Measurements from ENCODE around the gene TP63.
"Not testable (repeated sequence)": the region's sequence is repeated elsewhere in the genome, so short reads cannot be mapped to it uniquely, and the experiment has no call there.

Gene TP63

GRCh38 chr3:189590223-189590622 is 41.0 kb upstream of the TP63 start:
- no peak for DNase-seq (ENCODE audit: low read depth in 1 of 2, low spot score in 1 of 2)
- Histone ChIP-seq H3K27me3 (ENCODE audit: insufficient read depth, poor library complexity, severe bottlenecking) (no peaks in the 10 kb centered on the region), H3K4me3 (replicated peaks; ENCODE audit: insufficient read depth, low read length) (no peak overlapping the region), H3K27ac (replicated peaks) (no peak overlapping the region)
- TF ChIP-seq GABPA (IDR thresholded peaks at IDR 0.05; ENCODE audit: low read depth) (no peak), POLR2AphosphoS5 (IDR thresholded peaks at IDR 0.05; ENCODE audit: low read depth) (no peak), SPI1 (IDR thresholded peaks at IDR 0.05; ENCODE audit: borderline replicate concordance, low read depth) (no peak), REST (IDR thresholded peaks at IDR 0.05; ENCODE audit: insufficient replicate concordance, low read depth) (no peak), CTCF (IDR thresholded peaks at IDR 0.05; ENCODE audit: insufficient read depth, low read length) (no peak)

- no peak for DNase-seq (ENCODE audit: low read depth in 1 of 2, low spot score in 1 of 2)
- Histone ChIP-seq H3K4me3 (replicated peaks; ENCODE audit: insufficient read depth, low read length) (no peak overlapping the region), H3K27me3 (ENCODE audit: insufficient read depth, poor library complexity, severe bottlenecking) (no peaks in the 10 kb centered on the region), H3K27ac (replicated peaks) (no peak overlapping the region)
- TF ChIP-seq GABPA (IDR thresholded peaks at IDR 0.05; ENCODE audit: low read depth) (no peak), POLR2AphosphoS5 (IDR thresholded peaks at IDR 0.05; ENCODE audit: low read depth) (no peak), CTCF (IDR thresholded peaks at IDR 0.05; ENCODE audit: insufficient read depth, low read length) (no peak), REST (IDR thresholded peaks at IDR 0.05; ENCODE audit: insufficient replicate concordance, low read depth) (no peak), SPI1 (IDR thresholded peaks at IDR 0.05; ENCODE audit: borderline replicate concordance, low read depth) (no peak)
Measured at GRCh38 chr3:189593581-189593980, 37.6 kb upstream of the TP63 start.

- DNase-seq (ENCODE audit: low read depth in 1 of 2, low spot score in 1 of 2), result not testable (repeated sequence)
Measured at GRCh38 chr3:189596078-189596979, 34.9 kb upstream of the TP63 start.

GRCh38 chr3:189597918-189598317 is 33.3 kb upstream of the TP63 start:
- no peak overlapping the region for H3K27ac ChIP-seq (replicated peaks)
- no peak for TF ChIP-seq GABPA (IDR thresholded peaks at IDR 0.05; ENCODE audit: low read depth)
- no peak overlapping the region for H3K4me3 ChIP-seq (replicated peaks; ENCODE audit: insufficient read depth, low read length)
- H3K27me3 ChIP-seq (ENCODE audit: insufficient read depth, poor library complexity, severe bottlenecking), result no peaks in the 10 kb centered on the region
- no peak for DNase-seq (ENCODE audit: low read depth in 1 of 2, low spot score in 1 of 2)

More at GRCh38 chr3:189596078-189596979, 34.9 kb upstream of the TP63 start:
- not testable (repeated sequence) for H3K4me3 ChIP-seq (replicated peaks; ENCODE audit: insufficient read depth, low read length); H3K27ac ChIP-seq (replicated peaks); H3K27me3 ChIP-seq (ENCODE audit: insufficient read depth, poor library complexity, severe bottlenecking)
